Bone marrow (tissue), 2 donors: ENCODE results near the gene PIGX.
"Not testable (repeated sequence)": the region's sequence is repeated elsewhere in the genome, so short reads cannot be mapped to it uniquely, and the experiment has no call there.

Source experiments
- DNase-seq, 2 donors: peaks; one replicate each; lab custom pipeline; 2025; lab: John Stamatoyannopoulos, UW

Gene PIGX

GRCh38 chr3:196706327-196706726 is 5.8 kb upstream of the PIGX start:
- DNase-seq, result no peak

GRCh38 chr3:196706731-196707130 is 5.4 kb upstream of the PIGX start:
- DNase-seq, result peak in 1 of 2 donors; percentile 2

GRCh38 chr3:196707566-196707965 is 4.6 kb upstream of the PIGX start:
- DNase-seq, result no peak

- DNase-seq, result no peak
Measured at GRCh38 chr3:196708467-196708866, 3.7 kb upstream of the PIGX start.

- DNase-seq, result peak; percentile 19 to 85
Measured at GRCh38 chr3:196712514-196713413, 587 bp downstream of the PIGX start.

GRCh38 chr3:196717162-196717561 is 5.0 kb downstream of the PIGX start:
- not testable (repeated sequence) for DNase-seq

GRCh38 chr3:196721097-196721496 is 8.9 kb downstream of the PIGX start:
- DNase-seq, result no peak

GRCh38 chr3:196726788-196727675 is 14.9 kb downstream of the PIGX start:
- DNase-seq, result no peak

- no peak for DNase-seq
Measured at GRCh38 chr3:196735751-196736150, 23.6 kb downstream of the PIGX start.

- no peak for DNase-seq
Measured at GRCh38 chr3:196736670-196737374, 24.6 kb downstream of the PIGX start.

- DNase-seq, result no peak
Measured at GRCh38 chr3:196737655-196738054, 25.5 kb downstream of the PIGX start.

GRCh38 chr3:196739671-196740480 is 27.7 kb downstream of the PIGX start, which contains the start of gene PAK2:
Gene PAK2, plus strand, starts transcription at chr3:196739857. Its CDS starts 42,790 bp downstream, at chr3:196782647.
- peak; percentile 83 to 92 for DNase-seq

GRCh38 chr3:196740481-196741248 is 28.5 kb downstream of the PIGX start:
- DNase-seq, result no peak

GRCh38 chr3:196741249-196741889 is 29.2 kb downstream of the PIGX start:
- no peak for DNase-seq

- DNase-seq, result not testable (repeated sequence)
Measured at GRCh38 chr3:196743569-196743968, 31.4 kb downstream of the PIGX start.

- DNase-seq, result no peak
Measured at GRCh38 chr3:196749125-196749524, 36.9 kb downstream of the PIGX start.

- no peak for DNase-seq
Measured at GRCh38 chr3:196753201-196753600, 41.0 kb downstream of the PIGX start.

- no peak for DNase-seq
Measured at GRCh38 chr3:196754091-196754981, 42.2 kb downstream of the PIGX start.

GRCh38 chr3:196756732-196757131 is 44.6 kb downstream of the PIGX start:
- DNase-seq, result no peak
